HL-60 (cell line): ENCODE measurements around the gene OR6K3.
A peak's percentile ranks its signal among the peaks of the same experiment; 100 is the strongest.

Source experiments
- DNase-seq, 2 experiments: peaks; one replicate each; pipeline ENCODE4 v3.0.0-alpha.2; 2010 to 2020; ENCODE audit warnings: low read depth in 1 of 2, low spot score in 1 of 2
- H3K27ac ChIP-seq: fragments of 250-450 bp; sonication (Bioruptor Pico); replicated peaks from 2 replicates; pipeline ENCODE4 v1.5.1; 2020; ENCODE audit warnings: mild to moderate bottlenecking, moderate library complexity
- H3K27me3 ChIP-seq: fragments of 250-450 bp; sonication (Bioruptor Pico); 2 replicates; pipeline ENCODE4 v1.5.1; 2021; ENCODE audit warnings: mild to moderate bottlenecking, moderate library complexity; ENCODE audit not compliant: insufficient read depth, poor library complexity, severe bottlenecking
- H3K4me3 ChIP-seq: replicated peaks from 2 replicates; pipeline ENCODE4 v1.5.1; 2011; ENCODE audit warnings: mild to moderate bottlenecking, control low read depth, low read length; ENCODE audit not compliant: insufficient read depth
- GABPA ChIP-seq: IDR thresholded peaks from 2 replicates; pipeline ENCODE4 v1.6.1; 2012; ENCODE audit warnings: low read depth
- POLR2AphosphoS5 ChIP-seq: IDR thresholded peaks from 2 replicates; pipeline ENCODE4 v1.6.1; 2012; ENCODE audit warnings: low read depth
- SPI1 ChIP-seq: IDR thresholded peaks from 2 replicates; pipeline ENCODE4 v1.6.1; 2012; ENCODE audit warnings: low read depth, mild to moderate bottlenecking, borderline replicate concordance
- TF ChIP-seq, protein P1 (sequence below): IDR thresholded peaks from one replicate; pipeline ENCODE4 v1.5.1; 2011; ENCODE audit warnings: low read length, control low read depth, inconsistent platforms; ENCODE audit not compliant: insufficient read depth
- TF ChIP-seq, protein P2 (sequence below): IDR thresholded peaks from 2 replicates; pipeline ENCODE4 v1.6.1; 2012; ENCODE audit warnings: low read depth; ENCODE audit not compliant: insufficient replicate concordance

Gene OR6K3

DNA sequence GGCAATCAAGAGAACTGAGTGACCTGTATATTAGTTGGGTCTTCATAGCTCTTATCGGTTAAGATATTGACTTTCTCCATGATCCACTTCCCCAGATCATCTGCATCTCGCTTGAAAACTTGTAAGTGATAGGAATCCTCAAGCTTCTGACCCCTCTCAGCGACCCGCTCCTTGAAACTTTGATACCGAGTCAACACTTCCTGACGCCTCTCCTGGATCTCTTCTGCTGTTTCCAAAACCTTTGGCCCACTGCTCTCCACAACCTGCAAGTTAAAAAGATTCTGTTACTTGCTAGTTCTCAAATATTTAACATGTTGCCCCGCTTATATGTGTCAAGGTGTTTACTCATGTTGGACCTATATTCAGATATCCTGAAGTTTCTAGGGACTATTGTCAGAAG is 35.4 kb downstream of the OR6K3 start:
- DNase-seq, result no peak
- Histone ChIP-seq H3K27me3 (no peaks in the 10 kb centered on the region), H3K27ac (no peak overlapping the region), H3K4me3 (no peak overlapping the region)
- TF ChIP-seq GABPA (no peak), POLR2AphosphoS5 (no peak), SPI1 (no peak)
- TF ChIP-seq, protein P1, sequence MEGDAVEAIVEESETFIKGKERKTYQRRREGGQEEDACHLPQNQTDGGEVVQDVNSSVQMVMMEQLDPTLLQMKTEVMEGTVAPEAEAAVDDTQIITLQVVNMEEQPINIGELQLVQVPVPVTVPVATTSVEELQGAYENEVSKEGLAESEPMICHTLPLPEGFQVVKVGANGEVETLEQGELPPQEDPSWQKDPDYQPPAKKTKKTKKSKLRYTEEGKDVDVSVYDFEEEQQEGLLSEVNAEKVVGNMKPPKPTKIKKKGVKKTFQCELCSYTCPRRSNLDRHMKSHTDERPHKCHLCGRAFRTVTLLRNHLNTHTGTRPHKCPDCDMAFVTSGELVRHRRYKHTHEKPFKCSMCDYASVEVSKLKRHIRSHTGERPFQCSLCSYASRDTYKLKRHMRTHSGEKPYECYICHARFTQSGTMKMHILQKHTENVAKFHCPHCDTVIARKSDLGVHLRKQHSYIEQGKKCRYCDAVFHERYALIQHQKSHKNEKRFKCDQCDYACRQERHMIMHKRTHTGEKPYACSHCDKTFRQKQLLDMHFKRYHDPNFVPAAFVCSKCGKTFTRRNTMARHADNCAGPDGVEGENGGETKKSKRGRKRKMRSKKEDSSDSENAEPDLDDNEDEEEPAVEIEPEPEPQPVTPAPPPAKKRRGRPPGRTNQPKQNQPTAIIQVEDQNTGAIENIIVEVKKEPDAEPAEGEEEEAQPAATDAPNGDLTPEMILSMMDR, result no peak
- TF ChIP-seq, protein P2, sequence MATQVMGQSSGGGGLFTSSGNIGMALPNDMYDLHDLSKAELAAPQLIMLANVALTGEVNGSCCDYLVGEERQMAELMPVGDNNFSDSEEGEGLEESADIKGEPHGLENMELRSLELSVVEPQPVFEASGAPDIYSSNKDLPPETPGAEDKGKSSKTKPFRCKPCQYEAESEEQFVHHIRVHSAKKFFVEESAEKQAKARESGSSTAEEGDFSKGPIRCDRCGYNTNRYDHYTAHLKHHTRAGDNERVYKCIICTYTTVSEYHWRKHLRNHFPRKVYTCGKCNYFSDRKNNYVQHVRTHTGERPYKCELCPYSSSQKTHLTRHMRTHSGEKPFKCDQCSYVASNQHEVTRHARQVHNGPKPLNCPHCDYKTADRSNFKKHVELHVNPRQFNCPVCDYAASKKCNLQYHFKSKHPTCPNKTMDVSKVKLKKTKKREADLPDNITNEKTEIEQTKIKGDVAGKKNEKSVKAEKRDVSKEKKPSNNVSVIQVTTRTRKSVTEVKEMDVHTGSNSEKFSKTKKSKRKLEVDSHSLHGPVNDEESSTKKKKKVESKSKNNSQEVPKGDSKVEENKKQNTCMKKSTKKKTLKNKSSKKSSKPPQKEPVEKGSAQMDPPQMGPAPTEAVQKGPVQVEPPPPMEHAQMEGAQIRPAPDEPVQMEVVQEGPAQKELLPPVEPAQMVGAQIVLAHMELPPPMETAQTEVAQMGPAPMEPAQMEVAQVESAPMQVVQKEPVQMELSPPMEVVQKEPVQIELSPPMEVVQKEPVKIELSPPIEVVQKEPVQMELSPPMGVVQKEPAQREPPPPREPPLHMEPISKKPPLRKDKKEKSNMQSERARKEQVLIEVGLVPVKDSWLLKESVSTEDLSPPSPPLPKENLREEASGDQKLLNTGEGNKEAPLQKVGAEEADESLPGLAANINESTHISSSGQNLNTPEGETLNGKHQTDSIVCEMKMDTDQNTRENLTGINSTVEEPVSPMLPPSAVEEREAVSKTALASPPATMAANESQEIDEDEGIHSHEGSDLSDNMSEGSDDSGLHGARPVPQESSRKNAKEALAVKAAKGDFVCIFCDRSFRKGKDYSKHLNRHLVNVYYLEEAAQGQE, result no peak

DNA sequence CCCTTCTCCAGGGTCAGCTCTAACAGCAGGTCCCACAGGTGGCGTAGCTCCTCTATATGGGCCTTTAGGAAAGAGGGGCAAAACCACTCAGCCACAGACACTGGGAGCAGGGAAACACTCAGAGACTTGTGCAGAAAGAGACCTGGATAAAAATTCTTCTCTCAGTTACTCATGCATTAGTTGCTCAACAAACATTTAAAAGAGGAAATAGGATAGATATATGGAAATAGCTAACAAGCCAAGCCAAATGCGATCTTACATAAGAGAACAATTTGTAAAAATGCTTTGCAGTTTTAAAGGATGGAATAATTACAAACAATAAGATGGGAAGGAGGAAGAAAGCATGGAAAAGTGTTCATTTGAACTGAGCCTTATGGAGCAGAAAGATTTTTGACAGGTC is 38.9 kb downstream of the OR6K3 start:
- Histone ChIP-seq H3K27me3 (no peaks in the 10 kb centered on the region), H3K4me3 (no peak overlapping the region), H3K27ac (no peak overlapping the region)
- TF ChIP-seq POLR2AphosphoS5 (no peak), SPI1 (peak; percentile 17; the same call in 1 of the 2 replicates)
- no peak for DNase-seq

DNA sequence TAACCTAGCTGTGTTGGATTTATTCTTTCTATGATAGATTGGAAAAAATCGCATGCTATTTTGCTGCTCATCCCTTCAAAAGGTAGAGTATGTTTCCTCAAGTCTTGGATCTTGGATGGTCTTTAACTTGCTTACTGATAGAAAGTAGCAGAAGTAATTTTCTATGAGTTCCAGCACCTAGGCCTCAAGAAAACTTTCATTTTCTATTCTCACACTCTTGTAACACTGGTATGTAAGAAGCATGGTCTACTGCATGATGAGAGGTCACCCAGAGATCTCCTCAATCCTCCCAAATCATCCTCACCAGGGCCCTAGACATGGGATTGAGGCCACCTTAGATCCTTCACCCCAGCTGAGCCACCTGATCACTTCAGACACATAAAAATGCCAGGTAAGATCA is 41.2 kb downstream of the OR6K3 start:
- H3K27ac ChIP-seq, result no peak overlapping the region
- no peaks in the 10 kb centered on the region for H3K27me3 ChIP-seq
- TF ChIP-seq GABPA, result no peak
- TF ChIP-seq, protein P2, result no peak
- TF ChIP-seq SPI1, result no peak
- TF ChIP-seq POLR2AphosphoS5, result no peak
- TF ChIP-seq, protein P1, result no peak
- H3K4me3 ChIP-seq, result no peak overlapping the region
- no peak for DNase-seq

DNA sequence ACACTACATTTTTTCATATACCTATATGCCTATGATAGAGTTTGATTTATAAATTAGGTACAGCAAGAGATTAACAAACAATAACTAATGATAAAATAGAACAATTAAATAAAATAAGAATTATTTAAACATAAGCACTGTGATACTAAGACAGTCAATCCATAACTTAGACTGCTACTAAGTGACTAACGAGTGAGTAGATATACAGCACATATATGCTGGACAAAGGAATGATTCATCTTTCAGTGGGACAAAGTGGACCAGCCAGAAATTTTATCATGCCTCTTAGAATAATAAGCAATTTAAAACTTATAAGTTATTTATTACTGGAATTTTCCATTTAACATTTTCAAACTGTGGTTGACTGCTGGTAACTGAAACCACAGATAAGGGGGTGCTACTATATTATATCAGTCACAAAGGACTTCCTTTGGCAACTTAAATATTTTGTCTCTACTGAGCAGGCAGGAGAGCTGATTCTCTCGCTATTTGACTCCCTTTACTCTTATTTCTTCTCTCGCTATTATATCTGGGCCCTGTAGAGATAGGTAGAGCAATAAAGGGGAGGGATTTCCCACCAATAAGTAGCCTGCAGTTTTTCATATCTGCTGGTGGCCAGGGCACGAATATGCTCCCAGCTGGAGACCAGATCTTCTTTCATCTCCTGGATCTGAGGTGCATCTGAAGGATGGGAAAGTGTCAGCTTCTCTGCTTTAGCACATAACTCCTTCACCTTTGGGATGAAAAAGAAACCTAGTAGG is 44.8 kb downstream of the OR6K3 start:
- TF ChIP-seq POLR2AphosphoS5, result no peak
- no peak for TF ChIP-seq SPI1
- TF ChIP-seq GABPA, result no peak
- TF ChIP-seq, protein P2, result no peak
- TF ChIP-seq, protein P1, result no peak
- H3K27ac ChIP-seq, result no peak overlapping the region
- no peak overlapping the region for H3K4me3 ChIP-seq
- DNase-seq, result no peak
- H3K27me3 ChIP-seq, result no peaks in the 10 kb centered on the region
